ENCODE measurements around the gene ITIH5.

- TF ChIP-seq ZFX (IDR thresholded peaks at IDR 0.05; ENCODE audit: borderline replicate concordance) (no peak), CTCF (IDR thresholded peaks at IDR 0.05) (no peak)
Observed at GRCh38 chr10:7534480-7534852, 132.3 kb downstream of the ITIH5 start.

Measured in 22Rv1 (cell line).